A549 (cell line): ENCODE data around the gene ATG4B.

Source experiments
- CBX2 ChIP-seq: fragments of 200-600 bp; sonication (generic); IDR thresholded peaks from 2 replicates; pipeline ENCODE4 v1.6.1; 2016; ENCODE audit warnings: low read depth, mild to moderate bottlenecking, borderline replicate concordance
- CHD2 ChIP-seq: fragments of 150-350 bp; IDR thresholded peaks from 2 replicates; pipeline ENCODE4 v1.6.1; 2014; ENCODE audit warnings: low read length; ENCODE audit not compliant: partially characterized antibody
- JUN ChIP-seq, 2 experiments: fragments of >200 bp; sonication (Bioruptor Twin); formaldehyde crosslinking; IDR thresholded peaks; 2 replicates in 1 of 2; 3 replicates in 1 of 2; pipeline ENCODE4 v1.6.1; 2016 to 2017
- PHF8 ChIP-seq: fragments of 200-600 bp; sonication (generic); IDR thresholded peaks from 2 replicates; pipeline ENCODE4 v1.6.1; 2016; ENCODE audit warnings: low read depth, mild to moderate bottlenecking, antibody characterized with exemption, moderate library complexity, borderline replicate concordance
- POLR2A ChIP-seq: IDR thresholded peaks from 2 replicates; pipeline ENCODE4 v1.6.1; 2012; ENCODE audit warnings: mild to moderate bottlenecking, low read length
- POLR2AphosphoS2 ChIP-seq: conservative IDR thresholded peaks from 2 replicates; pipeline ENCODE4 v1.6.1; 2012; ENCODE audit warnings: low read length, improper control_type of control experiment, inconsistent platforms
- RCOR1 ChIP-seq: fragments of 150-350 bp; IDR thresholded peaks from 2 replicates; pipeline ENCODE4 v1.6.1; 2014; ENCODE audit warnings: antibody characterized with exemption, low read length, low read depth
- RNF2 ChIP-seq: fragments of 200-600 bp; sonication (generic); IDR thresholded peaks from 2 replicates; pipeline ENCODE4 v1.6.1; 2016; ENCODE audit warnings: low read depth, mild to moderate bottlenecking, antibody characterized with exemption, moderate library complexity, borderline replicate concordance
- SMC3 ChIP-seq: fragments of >200 bp; sonication (Bioruptor Twin); formaldehyde crosslinking; IDR thresholded peaks from 3 replicates; pipeline ENCODE4 v1.6.1; 2018; ENCODE audit warnings: inconsistent platforms
- TF ChIP-seq, protein P1 (sequence below): fragments of >200 bp; sonication (Bioruptor Twin); formaldehyde crosslinking; IDR thresholded peaks from 3 replicates; pipeline ENCODE4 v1.5.1; 2016
- TF ChIP-seq, protein P2 (sequence below): fragments of 150-350 bp; IDR thresholded peaks from 2 replicates; pipeline ENCODE4 v1.6.1; 2014; ENCODE audit warnings: low read depth, mild to moderate bottlenecking, low read length

DNA sequence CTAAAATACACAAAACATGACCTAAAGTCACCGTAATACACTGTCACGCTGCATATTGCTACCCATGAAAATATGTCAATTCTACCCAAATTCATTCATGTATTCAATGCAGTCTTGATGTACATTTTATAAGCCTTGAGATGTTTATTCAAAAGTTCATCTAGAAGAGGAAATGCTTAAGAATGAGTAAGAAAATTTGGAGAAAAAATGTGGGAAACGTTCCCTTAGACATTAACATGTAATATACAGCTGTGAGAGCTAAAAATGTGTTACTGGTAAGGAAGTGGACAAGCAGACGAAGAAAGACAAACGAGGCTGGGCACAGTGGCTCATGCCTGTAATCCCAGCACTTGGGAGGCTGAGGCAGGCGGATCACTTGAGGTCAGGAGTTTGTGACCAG, 37.9 kb upstream of the ATG4B start:
- TF ChIP-seq SMC3, result no peak
- no peak for TF ChIP-seq RCOR1
- TF ChIP-seq PHF8, result no peak
- TF ChIP-seq, protein P1, sequence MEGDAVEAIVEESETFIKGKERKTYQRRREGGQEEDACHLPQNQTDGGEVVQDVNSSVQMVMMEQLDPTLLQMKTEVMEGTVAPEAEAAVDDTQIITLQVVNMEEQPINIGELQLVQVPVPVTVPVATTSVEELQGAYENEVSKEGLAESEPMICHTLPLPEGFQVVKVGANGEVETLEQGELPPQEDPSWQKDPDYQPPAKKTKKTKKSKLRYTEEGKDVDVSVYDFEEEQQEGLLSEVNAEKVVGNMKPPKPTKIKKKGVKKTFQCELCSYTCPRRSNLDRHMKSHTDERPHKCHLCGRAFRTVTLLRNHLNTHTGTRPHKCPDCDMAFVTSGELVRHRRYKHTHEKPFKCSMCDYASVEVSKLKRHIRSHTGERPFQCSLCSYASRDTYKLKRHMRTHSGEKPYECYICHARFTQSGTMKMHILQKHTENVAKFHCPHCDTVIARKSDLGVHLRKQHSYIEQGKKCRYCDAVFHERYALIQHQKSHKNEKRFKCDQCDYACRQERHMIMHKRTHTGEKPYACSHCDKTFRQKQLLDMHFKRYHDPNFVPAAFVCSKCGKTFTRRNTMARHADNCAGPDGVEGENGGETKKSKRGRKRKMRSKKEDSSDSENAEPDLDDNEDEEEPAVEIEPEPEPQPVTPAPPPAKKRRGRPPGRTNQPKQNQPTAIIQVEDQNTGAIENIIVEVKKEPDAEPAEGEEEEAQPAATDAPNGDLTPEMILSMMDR, result no peak
- no peak for TF ChIP-seq POLR2A
- TF ChIP-seq POLR2AphosphoS2, result no peak
- TF ChIP-seq JUN (IDR thresholded peaks at IDR 0.05), result no peak
- TF ChIP-seq CHD2, result no peak
- TF ChIP-seq, protein P2, sequence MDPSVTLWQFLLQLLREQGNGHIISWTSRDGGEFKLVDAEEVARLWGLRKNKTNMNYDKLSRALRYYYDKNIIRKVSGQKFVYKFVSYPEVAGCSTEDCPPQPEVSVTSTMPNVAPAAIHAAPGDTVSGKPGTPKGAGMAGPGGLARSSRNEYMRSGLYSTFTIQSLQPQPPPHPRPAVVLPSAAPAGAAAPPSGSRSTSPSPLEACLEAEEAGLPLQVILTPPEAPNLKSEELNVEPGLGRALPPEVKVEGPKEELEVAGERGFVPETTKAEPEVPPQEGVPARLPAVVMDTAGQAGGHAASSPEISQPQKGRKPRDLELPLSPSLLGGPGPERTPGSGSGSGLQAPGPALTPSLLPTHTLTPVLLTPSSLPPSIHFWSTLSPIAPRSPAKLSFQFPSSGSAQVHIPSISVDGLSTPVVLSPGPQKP, result no peak
- no peak for TF ChIP-seq RNF2
- no peak for TF ChIP-seq CBX2
